Measurements from ENCODE around the gene DYNAP.

Gene DYNAP

GRCh38 chr18:54590945-54591344 lies at the start of gene DYNAP:
Gene DYNAP (plus strand): TSS chr18:54591245. CDS start chr18:54591283, 38 bp downstream.
- no peak for DNase-seq

GRCh38 chr18:54551590-54551989 lies 39.5 kb upstream of the DYNAP start:
- DNase-seq = no peak

DNA sequence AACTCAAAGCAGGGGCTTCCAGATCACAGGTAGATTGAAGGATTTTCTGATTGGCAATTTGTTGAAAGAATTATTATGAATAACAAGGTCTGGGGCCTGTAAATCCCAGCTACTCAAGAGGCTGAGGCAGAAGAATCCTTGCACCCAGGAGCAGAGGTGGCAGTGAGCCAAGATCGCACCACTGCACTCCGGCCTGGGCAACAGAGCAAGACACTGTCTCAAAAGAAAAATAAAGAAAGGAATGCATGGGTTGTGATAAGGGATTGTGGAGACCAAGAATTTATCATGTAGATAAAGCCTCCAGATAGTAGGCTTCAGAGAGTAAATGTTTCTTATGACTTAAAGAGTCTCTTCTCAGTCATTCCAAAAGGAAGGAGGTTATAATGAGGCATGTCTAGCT lies 35.8 kb upstream of the DYNAP start:
- DNase-seq = no peak

- no peak for DNase-seq
Measured at GRCh38 chr18:54555996-54556395, 35.0 kb upstream of the DYNAP start.

GRCh38 chr18:54557958-54558357 lies 33.1 kb upstream of the DYNAP start:
- no peak for DNase-seq

GRCh38 chr18:54558609-54559585 lies 32.1 kb upstream of the DYNAP start:
- no peak for DNase-seq

- DNase-seq = no peak
Measured at GRCh38 chr18:54561706-54562267, 29.3 kb upstream of the DYNAP start.

DNA sequence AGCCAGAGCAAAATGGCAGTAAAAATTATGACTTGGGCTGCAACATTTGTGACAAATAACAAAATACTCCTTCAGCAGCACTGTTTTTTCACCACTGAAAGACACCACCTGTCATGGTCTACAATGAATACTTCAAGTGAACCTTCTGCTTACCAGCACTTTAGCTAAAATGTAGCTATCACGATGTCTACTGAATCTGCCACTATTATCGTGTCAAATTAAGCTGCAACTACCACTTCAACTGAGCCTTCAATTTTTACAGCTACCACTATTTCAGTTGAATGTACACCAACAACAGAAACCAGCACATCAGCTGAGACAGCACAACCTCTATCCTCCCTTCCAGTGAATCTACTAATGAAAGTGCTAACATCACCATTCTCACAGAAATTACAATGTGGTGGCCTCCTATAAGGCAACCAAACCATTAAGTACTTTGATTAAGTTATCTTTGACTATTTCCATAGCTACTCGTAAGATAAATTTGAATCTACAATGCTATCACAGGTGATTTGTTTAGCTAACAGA lies 10.8 kb upstream of the DYNAP start:
- no peak for DNase-seq

- no peak for DNase-seq
Measured at GRCh38 chr18:54584065-54584464, 7.0 kb upstream of the DYNAP start.

GRCh38 chr18:54585743-54586142 lies 5.3 kb upstream of the DYNAP start:
- DNase-seq = no peak

DNA sequence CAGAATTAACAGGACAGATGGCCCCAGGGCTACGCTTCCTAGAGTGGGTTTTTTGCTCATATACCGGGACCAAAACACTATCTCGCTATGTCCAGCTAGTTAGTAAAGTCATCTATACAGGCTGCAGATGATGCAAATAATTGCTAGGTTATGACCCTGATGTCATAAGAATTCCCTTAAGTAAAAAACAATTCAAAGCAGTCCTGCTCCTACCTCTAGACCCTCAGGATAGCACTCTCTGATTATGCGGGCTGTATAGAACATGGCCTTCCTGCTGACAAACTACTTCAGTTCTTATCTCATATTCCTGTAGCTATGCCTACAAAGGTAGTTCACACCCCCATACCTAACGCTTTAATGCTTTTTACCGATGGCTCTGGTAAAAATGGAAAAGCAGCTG lies 13.2 kb downstream of the DYNAP start:
- no peak for DNase-seq

- no peak for DNase-seq
Measured at GRCh38 chr18:54606835-54607212, 15.8 kb downstream of the DYNAP start.

- no peak for DNase-seq
Measured at GRCh38 chr18:54607213-54608027, 16.4 kb downstream of the DYNAP start.

DNA sequence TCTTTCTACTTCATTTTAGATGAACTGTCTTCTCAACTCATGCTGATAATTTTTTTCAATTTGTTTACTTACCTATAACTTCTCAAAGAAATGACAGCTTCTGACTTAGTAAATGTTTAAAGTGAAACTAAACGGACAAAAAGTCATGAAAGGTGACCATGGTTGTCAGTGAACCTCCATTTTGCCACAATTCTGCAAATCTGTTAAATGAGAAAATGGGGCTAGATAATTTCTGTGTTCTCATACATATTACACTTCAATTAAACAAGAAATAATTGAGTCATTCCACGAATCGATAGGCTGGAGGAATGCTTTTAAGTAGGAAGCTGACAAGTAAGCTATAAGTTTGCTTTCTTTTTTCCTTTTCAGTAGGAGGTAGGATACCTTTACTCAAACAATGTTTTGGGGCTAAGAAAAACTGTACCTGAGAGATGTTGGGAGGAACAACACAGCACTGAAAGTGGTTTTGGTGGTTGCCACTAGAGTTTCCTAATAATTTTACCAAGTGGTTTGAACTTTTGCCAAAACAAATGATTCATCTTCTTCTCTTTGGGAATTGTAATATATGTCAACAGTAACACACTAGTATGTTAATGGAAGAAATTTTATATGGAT lies 17.1 kb downstream of the DYNAP start:
- no peak for DNase-seq

- DNase-seq = no peak
Measured at GRCh38 chr18:54611816-54612215, 20.8 kb downstream of the DYNAP start.

DNA sequence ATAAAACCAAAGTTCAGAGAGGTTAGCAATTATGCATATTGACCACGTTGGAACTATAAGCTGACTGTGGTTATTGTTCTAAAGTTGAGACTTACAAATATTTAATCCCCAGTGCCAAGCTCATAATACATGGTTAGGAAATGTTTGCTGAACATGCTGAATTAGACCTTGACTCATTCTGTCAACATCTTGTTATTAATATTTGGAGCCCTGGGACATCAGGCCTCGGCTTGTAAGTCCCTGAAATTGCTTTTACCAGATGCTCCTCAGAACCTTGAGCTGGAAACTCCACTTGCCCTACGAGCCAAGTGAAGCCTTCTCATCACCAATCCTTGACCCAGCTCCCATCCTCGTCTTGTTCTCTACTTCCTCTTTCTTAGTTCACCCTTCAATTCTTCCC lies 21.2 kb downstream of the DYNAP start:
- no peak for DNase-seq

- DNase-seq = no peak
Measured at GRCh38 chr18:54613174-54613573, 22.1 kb downstream of the DYNAP start.

DNA sequence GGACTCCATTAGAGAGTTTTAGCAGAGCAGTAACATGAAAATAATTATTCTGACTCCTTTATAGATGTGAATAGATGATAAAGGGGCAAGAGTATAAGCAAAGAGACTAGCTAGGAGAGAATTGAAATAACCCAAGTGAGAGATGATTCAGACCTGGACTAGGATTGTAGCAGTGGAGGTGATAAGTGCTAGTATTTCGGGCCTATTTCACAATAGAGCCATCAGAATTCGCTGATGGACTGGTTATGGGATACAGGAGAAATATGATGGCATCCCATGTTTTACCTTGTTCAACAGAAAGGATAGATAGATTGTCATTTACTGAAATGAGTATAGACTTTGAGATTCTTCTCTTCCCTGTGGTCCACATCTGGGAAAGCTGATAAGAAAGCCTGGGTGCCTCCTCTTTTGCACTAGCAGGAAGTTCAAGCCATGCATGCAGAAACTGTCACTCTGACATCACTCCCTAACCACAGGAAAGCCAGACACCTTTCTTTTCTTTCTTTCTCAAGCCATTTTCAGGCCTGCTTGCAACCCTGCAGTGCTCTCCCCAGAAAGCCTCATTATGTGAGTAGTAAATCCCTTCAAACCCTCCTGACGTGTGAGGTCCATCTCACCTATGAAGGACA lies 25.3 kb downstream of the DYNAP start:
- DNase-seq = no peak

- no peak for DNase-seq
Measured at GRCh38 chr18:54622084-54622483, 31.0 kb downstream of the DYNAP start.

GRCh38 chr18:54626779-54627178 lies 35.7 kb downstream of the DYNAP start:
- no peak for DNase-seq

GRCh38 chr18:54630963-54631362 lies 39.9 kb downstream of the DYNAP start:
- no peak for DNase-seq
